ENCODE measurements around the gene CC2D1A.

The CC2D1A gene

GRCh38 chr19:13929340-13929739 is 23.3 kb downstream of the CC2D1A start:
- no peak for DNase-seq (ENCODE audit: low read depth)
- no peak overlapping the region for H3K4me3 ChIP-seq (replicated peaks; ENCODE audit: low read depth, low read length)
- no peak for TF ChIP-seq CTCF (IDR thresholded peaks at IDR 0.05; ENCODE audit: low read length, missing control alignments)

- TF ChIP-seq CTCF (IDR thresholded peaks at IDR 0.05; ENCODE audit: low read length, missing control alignments), result no peak
- no peak overlapping the region for H3K4me3 ChIP-seq (replicated peaks; ENCODE audit: low read depth, low read length)
- DNase-seq (ENCODE audit: low read depth), result no peak
Observed at GRCh38 chr19:13929956-13930355, 24.0 kb downstream of the CC2D1A start.

GRCh38 chr19:13930402-13930801 is 24.4 kb downstream of the CC2D1A start:
- no peak overlapping the region for H3K4me3 ChIP-seq (replicated peaks; ENCODE audit: low read depth, low read length)
- TF ChIP-seq CTCF (IDR thresholded peaks at IDR 0.05; ENCODE audit: low read length, missing control alignments), result no peak
- no peak for DNase-seq (ENCODE audit: low read depth)

GRCh38 chr19:13931391-13932148 is 25.6 kb downstream of the CC2D1A start:
- TF ChIP-seq CTCF (IDR thresholded peaks at IDR 0.05; ENCODE audit: low read length, missing control alignments), result no peak
- H3K4me3 ChIP-seq (replicated peaks; ENCODE audit: low read depth, low read length), result no peak overlapping the region
- DNase-seq (ENCODE audit: low read depth), result no peak

GRCh38 chr19:13932149-13932637 is 26.2 kb downstream of the CC2D1A start:
- no peak for DNase-seq (ENCODE audit: low read depth)
- TF ChIP-seq CTCF (IDR thresholded peaks at IDR 0.05; ENCODE audit: low read length, missing control alignments), result no peak
- no peak overlapping the region for H3K4me3 ChIP-seq (replicated peaks; ENCODE audit: low read depth, low read length)

- TF ChIP-seq CTCF (IDR thresholded peaks at IDR 0.05; ENCODE audit: low read length, missing control alignments), result no peak
- no peak overlapping the region for H3K4me3 ChIP-seq (replicated peaks; ENCODE audit: low read depth, low read length)
- DNase-seq (ENCODE audit: low read depth), result no peak
Observed at GRCh38 chr19:13932911-13933393, 27.0 kb downstream of the CC2D1A start.

- H3K4me3 ChIP-seq (replicated peaks; ENCODE audit: low read depth, low read length), result no peak overlapping the region
- no peak for DNase-seq (ENCODE audit: low read depth)
- no peak for TF ChIP-seq CTCF (IDR thresholded peaks at IDR 0.05; ENCODE audit: low read length, missing control alignments)
Observed at GRCh38 chr19:13934785-13935109, 28.7 kb downstream of the CC2D1A start.

All from fibroblast of pulmonary artery (primary cell).